Thymus (tissue), 11 donors: ENCODE data around the gene CNNM2. TPM values are rescaled to one million over a fixed set of nuclear protein-coding genes. Genes with fewer than 3 reads are reported as not detected.

ENCODE experiments used
- DNase-seq, 9 donors: peaks; one replicate each; pipeline ENCODE4 v3.0.0-alpha.2; 2013; ENCODE audit warnings: low spot score in 9 of 9, low read depth in 6 of 9, missing footprints in 1 of 9
- H3K27ac ChIP-seq, 2 donors: one replicate each; pipeline ENCODE4 v1.5.1; 2013; ENCODE audit warnings: control low read depth in 1 of 2, low read depth in 1 of 2, low read length in 1 of 2, mild to moderate bottlenecking in 1 of 2, moderate library complexity in 1 of 2
- H3K27me3 ChIP-seq, 2 donors: one replicate each; pipeline ENCODE4 v1.5.1; 2013; ENCODE audit warnings: low read length in 1 of 2; ENCODE audit not compliant: control insufficient read depth in 2 of 2, insufficient read depth in 1 of 2
- H3K36me3 ChIP-seq, 2 donors: one replicate each; pipeline ENCODE4 v1.5.1; 2013; ENCODE audit warnings: low read length in 1 of 2, mild to moderate bottlenecking in 1 of 2, moderate library complexity in 1 of 2; ENCODE audit not compliant: control insufficient read depth in 2 of 2, insufficient read depth in 2 of 2
- H3K4me1 ChIP-seq, 2 donors: one replicate each; pipeline ENCODE4 v1.5.1; 2013; ENCODE audit warnings: low read length in 2 of 2; ENCODE audit not compliant: control insufficient read depth in 2 of 2, insufficient read depth in 2 of 2
- H3K4me3 ChIP-seq, 2 donors: one replicate each; pipeline ENCODE4 v1.5.1; 2013; ENCODE audit warnings: low read length in 2 of 2, control low read depth in 1 of 2, mild to moderate bottlenecking in 1 of 2
- H3K9me3 ChIP-seq, 2 donors: one replicate each; pipeline ENCODE4 v1.5.1; 2013; ENCODE audit warnings: low read length in 1 of 2, mild to moderate bottlenecking in 1 of 2; ENCODE audit not compliant: control insufficient read depth in 2 of 2, insufficient read depth in 1 of 2
- WGBS: extraction: QIAGEN DNeasy Blood & Tissue Kit; methylation state at CpG from one replicate; pipeline ENCODE4 v1.1.7; 2013; 5-methylcytosine and 5-hydroxymethylcytosine counted together
- polyA plus RNA-seq: library from polyadenylated mRNA; stranded (reverse); fragments of 200-250 nt; gene quantifications from one replicate; pipeline ENCODE4 v1.2.3, GENCODE V29; 2013
- total RNA-seq: library from RNA; stranded (reverse); fragments of 120-200 nt; gene quantifications from one replicate; pipeline ENCODE4 v1.2.4, GENCODE V29; 2013
- donor health status: healthy.

Gene CNNM2
- total and polyA plus RNA-seq, 2 donors: 1.5 to 2.1 TPM

DNA sequence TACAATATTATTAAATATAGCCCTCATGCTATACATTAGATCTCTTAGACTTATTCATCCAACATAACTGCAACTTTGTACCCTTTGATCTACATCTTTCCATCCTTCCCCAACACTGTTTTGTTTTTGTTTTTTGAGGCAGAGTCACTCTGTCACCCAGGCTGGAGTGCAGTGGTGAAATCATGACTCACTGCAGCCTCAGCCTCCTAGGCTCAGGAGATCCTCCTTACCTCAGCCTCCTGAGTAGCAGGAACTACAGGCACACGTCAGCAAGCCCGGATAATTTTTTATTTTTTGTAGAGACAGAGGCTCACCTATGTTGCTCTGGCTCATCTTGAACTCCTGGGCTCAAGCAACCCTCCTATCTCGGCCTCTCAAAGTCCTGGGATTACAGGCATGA, 221.7 kb downstream of the CNNM2 start:
- H3K9me3 ChIP-seq: no peaks in the 10 kb centered on the region
- no peak for DNase-seq
- H3K27ac ChIP-seq: no peak overlapping the region
- H3K4me1 ChIP-seq: no peaks in the 10 kb centered on the region
- H3K4me3 ChIP-seq: no peak overlapping the region
- H3K27me3 ChIP-seq: no peaks in the 10 kb centered on the region
- peaks cover 14 to 32% of the 10 kb centered on the region in 2 donors for H3K36me3 ChIP-seq
- WGBS: 99% methylated on average over 3 of the region's 3 CpGs

Other genes with a start within 250 kb of the CNNM2 start
- gene ARL3, start 203.9 kb upstream of the CNNM2 start, total RNA-seq: 4.7 TPM
- 8.3 TPM for gene ARL3, start 203.9 kb upstream of the CNNM2 start, polyA plus RNA-seq
- gene SFXN2, start 203.7 kb upstream of the CNNM2 start, total RNA-seq: 14.9 TPM
- gene SFXN2, start 203.7 kb upstream of the CNNM2 start, polyA plus RNA-seq: 10.8 TPM
- gene WBP1L, start 174.3 kb upstream of the CNNM2 start, total RNA-seq: 30.7 TPM
- gene WBP1L, start 174.3 kb upstream of the CNNM2 start, polyA plus RNA-seq: 75.9 TPM
- 0.14 TPM for gene CYP17A1, start 80.9 kb upstream of the CNNM2 start, total RNA-seq
- gene CYP17A1, start 80.9 kb upstream of the CNNM2 start, polyA plus RNA-seq: 0.32 TPM
- gene BORCS7, start 64.0 kb upstream of the CNNM2 start, total RNA-seq: 18.8 TPM
- gene BORCS7, start 64.0 kb upstream of the CNNM2 start, polyA plus RNA-seq: 33.5 TPM
- gene AS3MT, start 48.8 kb upstream of the CNNM2 start, total RNA-seq: 5.2 TPM
- 6.4 TPM for gene AS3MT, start 48.8 kb upstream of the CNNM2 start, polyA plus RNA-seq